Astrocyte (in vitro differentiated cells and primary cell): Measurements from ENCODE around the gene SEC23B.
"Not testable (repeated sequence)": the region's sequence is repeated elsewhere in the genome, so short reads cannot be mapped to it uniquely, and the experiment has no call there.

ENCODE experiments used
- EZH2 ChIP-seq: IDR thresholded peaks from 2 replicates; pipeline ENCODE4 v1.6.1; 2012; ENCODE audit warnings: mild to moderate bottlenecking, low read length, inconsistent platforms; ENCODE audit not compliant: insufficient read depth
- TF ChIP-seq, protein P1 (sequence below): IDR thresholded peaks from 2 replicates; pipeline ENCODE4 v1.5.1; 2011; ENCODE audit warnings: low read depth, mild to moderate bottlenecking, inconsistent platforms, low read length, moderate library complexity; ENCODE audit not compliant: insufficient read depth

DNA sequence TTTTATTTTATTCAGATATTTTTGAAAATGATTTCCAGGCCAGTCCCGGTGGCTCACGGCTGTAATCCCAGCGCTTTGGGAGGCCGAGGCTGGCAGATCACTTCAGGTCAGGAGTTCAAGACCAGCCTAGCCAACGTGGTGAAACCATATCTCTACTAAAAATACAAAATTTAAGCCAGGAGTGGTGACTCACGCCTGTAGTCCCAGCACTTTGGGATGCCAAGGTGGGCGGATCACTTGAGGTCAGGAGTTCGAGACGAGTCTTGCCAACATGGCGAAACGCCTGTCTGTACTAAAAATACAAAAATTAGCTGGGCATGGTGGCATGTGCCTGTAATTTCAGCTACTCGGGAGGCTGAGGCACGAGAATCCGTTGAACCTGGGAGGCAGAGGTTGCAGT lies 19.0 kb downstream of the SEC23B start:
- TF ChIP-seq, protein P1, sequence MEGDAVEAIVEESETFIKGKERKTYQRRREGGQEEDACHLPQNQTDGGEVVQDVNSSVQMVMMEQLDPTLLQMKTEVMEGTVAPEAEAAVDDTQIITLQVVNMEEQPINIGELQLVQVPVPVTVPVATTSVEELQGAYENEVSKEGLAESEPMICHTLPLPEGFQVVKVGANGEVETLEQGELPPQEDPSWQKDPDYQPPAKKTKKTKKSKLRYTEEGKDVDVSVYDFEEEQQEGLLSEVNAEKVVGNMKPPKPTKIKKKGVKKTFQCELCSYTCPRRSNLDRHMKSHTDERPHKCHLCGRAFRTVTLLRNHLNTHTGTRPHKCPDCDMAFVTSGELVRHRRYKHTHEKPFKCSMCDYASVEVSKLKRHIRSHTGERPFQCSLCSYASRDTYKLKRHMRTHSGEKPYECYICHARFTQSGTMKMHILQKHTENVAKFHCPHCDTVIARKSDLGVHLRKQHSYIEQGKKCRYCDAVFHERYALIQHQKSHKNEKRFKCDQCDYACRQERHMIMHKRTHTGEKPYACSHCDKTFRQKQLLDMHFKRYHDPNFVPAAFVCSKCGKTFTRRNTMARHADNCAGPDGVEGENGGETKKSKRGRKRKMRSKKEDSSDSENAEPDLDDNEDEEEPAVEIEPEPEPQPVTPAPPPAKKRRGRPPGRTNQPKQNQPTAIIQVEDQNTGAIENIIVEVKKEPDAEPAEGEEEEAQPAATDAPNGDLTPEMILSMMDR = not testable (repeated sequence)
- not testable (repeated sequence) for TF ChIP-seq EZH2
